Iris pigment epithelial cell (primary cell): ENCODE data around the gene FSTL5.
A peak's percentile ranks its signal among the peaks of the same experiment; 100 is the strongest.
"Not testable (repeated sequence)": the region's sequence is repeated elsewhere in the genome, so short reads cannot be mapped to it uniquely, and the experiment has no call there.

Source experiments
- DNase-seq: peaks from one replicate; pipeline ENCODE4 v3.0.0-alpha.2; 2011; ENCODE audit warnings: low read depth

The FSTL5 gene

GRCh38 chr4:162103908-162104307 is 59.9 kb downstream of the FSTL5 start:
- DNase-seq = not testable (repeated sequence)

GRCh38 chr4:162102713-162103112 is 61.1 kb downstream of the FSTL5 start:
- DNase-seq = no peak

- DNase-seq = no peak
Observed at GRCh38 chr4:162101337-162101736, 62.5 kb downstream of the FSTL5 start.

- peak; percentile 38 for DNase-seq
Observed at GRCh38 chr4:162075726-162076125, 88.1 kb downstream of the FSTL5 start.

GRCh38 chr4:162061214-162061613 is 102.6 kb downstream of the FSTL5 start:
- peak; percentile 71 for DNase-seq

- DNase-seq = no peak
Observed at GRCh38 chr4:162059656-162060055, 104.1 kb downstream of the FSTL5 start.

- DNase-seq = peak; percentile 17
Observed at GRCh38 chr4:162056990-162057389, 106.8 kb downstream of the FSTL5 start.

GRCh38 chr4:162046135-162046534 is 117.7 kb downstream of the FSTL5 start:
- DNase-seq = no peak

GRCh38 chr4:162038112-162038511 is 125.7 kb downstream of the FSTL5 start:
- no peak for DNase-seq

GRCh38 chr4:162017863-162018262 is 145.9 kb downstream of the FSTL5 start:
- DNase-seq = no peak

GRCh38 chr4:162016991-162017390 is 146.8 kb downstream of the FSTL5 start:
- DNase-seq = no peak

GRCh38 chr4:162016219-162016618 is 147.6 kb downstream of the FSTL5 start:
- no peak for DNase-seq

GRCh38 chr4:162015090-162015489 is 148.7 kb downstream of the FSTL5 start:
- peak; percentile 90 for DNase-seq

GRCh38 chr4:162011089-162011488 is 152.7 kb downstream of the FSTL5 start:
- peak; percentile 21 for DNase-seq

- DNase-seq = peak; percentile 83
Observed at GRCh38 chr4:162010362-162010761, 153.4 kb downstream of the FSTL5 start.

GRCh38 chr4:161992317-161992716 is 171.5 kb downstream of the FSTL5 start:
- no peak for DNase-seq

- no peak for DNase-seq
Observed at GRCh38 chr4:161991811-161992210, 172.0 kb downstream of the FSTL5 start.

GRCh38 chr4:161990721-161991120 is 173.1 kb downstream of the FSTL5 start:
- DNase-seq = no peak

- DNase-seq = no peak
Observed at GRCh38 chr4:161988946-161989345, 174.9 kb downstream of the FSTL5 start.

- no peak for DNase-seq
Observed at GRCh38 chr4:161987611-161988010, 176.2 kb downstream of the FSTL5 start.

GRCh38 chr4:161952382-161952781 is 211.4 kb downstream of the FSTL5 start:
- no peak for DNase-seq

GRCh38 chr4:161949946-161950725 is 213.7 kb downstream of the FSTL5 start:
- DNase-seq = peak; percentile 86

GRCh38 chr4:161948026-161948770 is 215.6 kb downstream of the FSTL5 start:
- no peak for DNase-seq
